IPS-18a (cell line): Measurements from ENCODE around the gene PSENEN.

Experiments
- H3K27ac ChIP-seq: one replicate; pipeline ENCODE4 v1.5.1; 2013; ENCODE audit warnings: low read length
- H3K27me3 ChIP-seq: one replicate; pipeline ENCODE4 v1.6.1; 2013; ENCODE audit warnings: mild to moderate bottlenecking, low read length; ENCODE audit not compliant: control insufficient read depth, insufficient read depth
- H3K36me3 ChIP-seq: one replicate; pipeline ENCODE4 v1.6.1; 2013; ENCODE audit warnings: low read depth, low read length; ENCODE audit not compliant: control insufficient read depth
- H3K4me1 ChIP-seq: one replicate; pipeline ENCODE4 v1.6.1; 2013; ENCODE audit warnings: low read depth, low read length; ENCODE audit not compliant: control insufficient read depth
- H3K4me3 ChIP-seq: one replicate; pipeline ENCODE4 v1.5.1; 2013; ENCODE audit warnings: low read length
- H3K9ac ChIP-seq: one replicate; pipeline ENCODE4 v1.6.1; 2013; ENCODE audit warnings: mild to moderate bottlenecking, low read length, moderate library complexity
- H3K9me3 ChIP-seq: one replicate; pipeline ENCODE4 v1.6.1; 2013; ENCODE audit warnings: low read depth, low read length; ENCODE audit not compliant: control insufficient read depth

Gene PSENEN

DNA sequence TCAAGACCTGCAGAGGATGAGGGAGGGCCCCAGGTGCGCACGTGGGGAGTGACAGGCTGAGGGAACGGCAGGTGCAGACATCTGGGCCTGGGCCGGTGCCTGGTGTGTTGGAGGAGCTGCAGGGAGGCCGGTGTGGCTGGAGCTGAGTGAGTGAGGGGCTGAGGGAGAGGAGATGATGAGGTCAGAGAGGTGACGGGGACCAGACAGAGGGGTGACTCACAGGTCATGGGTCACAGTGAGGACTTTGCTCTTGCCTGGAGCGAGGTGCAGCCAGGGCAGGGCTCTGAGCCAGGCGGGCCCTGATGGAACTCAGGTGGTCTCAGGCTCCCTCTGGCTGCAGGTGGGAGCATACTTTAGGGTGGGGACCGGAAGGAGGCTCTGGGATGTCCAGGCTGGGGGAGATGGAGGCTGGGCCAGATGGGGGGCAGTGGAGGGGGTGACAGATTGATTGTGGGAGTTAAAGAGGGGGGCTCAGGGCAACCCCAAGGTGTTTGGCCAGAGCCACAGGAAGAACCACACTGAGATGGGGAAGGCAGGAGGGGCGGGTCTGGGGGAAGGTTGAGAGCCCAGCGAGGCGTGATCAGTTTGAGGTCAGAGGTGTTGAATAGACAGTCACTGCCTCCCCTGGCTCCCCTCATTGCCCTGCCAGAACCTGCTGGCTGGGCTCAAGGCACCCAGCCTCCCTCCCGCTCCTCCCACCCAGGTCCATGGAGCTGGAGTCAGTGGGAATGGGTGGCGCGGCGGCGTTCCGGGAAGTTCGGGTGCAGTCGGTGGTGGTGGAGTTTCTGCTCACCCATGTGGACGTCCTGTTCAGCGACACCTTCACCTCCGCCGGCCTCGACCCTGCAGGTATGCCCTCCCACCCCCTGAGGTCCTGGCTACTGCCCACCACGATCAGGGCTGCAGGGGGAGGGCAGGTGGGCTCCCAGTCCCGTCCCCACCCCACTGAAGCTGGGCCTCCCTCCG lies 38.3 kb downstream of the PSENEN start:
- H3K9ac ChIP-seq = no peak overlapping the region
- no peaks in the 10 kb centered on the region for H3K9me3 ChIP-seq
- no peaks in the 10 kb centered on the region for H3K27me3 ChIP-seq
- H3K36me3 ChIP-seq = no peaks in the 10 kb centered on the region
- peak overlapping the region; percentile 33 for H3K4me3 ChIP-seq
- no peak overlapping the region for H3K27ac ChIP-seq
- H3K4me1 ChIP-seq = peaks cover 3% of the 10 kb centered on the region

DNA sequence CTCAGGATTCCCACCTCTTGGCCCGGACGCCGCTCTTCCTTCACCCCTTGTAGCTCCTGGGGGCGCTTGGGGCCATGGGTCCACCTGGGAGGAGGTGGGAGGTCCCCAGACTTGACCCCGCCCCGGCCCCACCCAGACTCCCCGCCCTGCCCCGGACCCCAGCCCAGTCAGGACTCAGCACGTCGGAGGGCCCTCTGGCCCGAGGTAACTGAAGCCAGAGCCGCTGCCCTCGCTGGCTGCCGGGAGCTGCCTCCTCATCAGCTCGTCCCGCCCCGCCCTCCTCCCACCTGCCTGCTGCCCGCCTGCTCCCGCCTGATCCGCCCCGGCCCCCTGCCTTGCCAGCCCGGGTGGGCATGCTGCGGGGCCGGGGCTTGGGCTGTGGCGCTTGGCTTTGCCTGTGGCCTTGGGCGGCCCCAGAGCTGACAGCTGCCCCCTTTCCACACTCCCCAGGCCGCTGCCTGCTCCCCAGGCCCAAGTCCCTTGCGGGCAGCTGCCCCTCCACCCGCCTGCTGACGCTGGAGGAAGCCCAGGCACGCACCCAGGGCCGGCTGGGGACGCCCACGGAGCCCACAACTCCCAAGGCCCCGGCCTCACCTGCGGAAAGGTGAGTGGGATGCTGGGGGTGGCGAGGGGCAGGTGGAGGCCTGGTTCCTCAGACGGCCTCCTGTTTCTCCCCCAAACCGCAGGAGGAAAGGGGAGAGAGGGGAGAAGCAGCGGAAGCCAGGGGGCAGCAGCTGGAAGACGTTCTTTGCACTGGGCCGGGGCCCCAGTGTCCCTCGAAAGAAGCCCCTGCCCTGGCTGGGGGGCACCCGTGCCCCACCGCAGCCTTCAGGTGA lies 39.3 kb downstream of the PSENEN start:
- H3K9me3 ChIP-seq = no peaks in the 10 kb centered on the region
- H3K4me1 ChIP-seq = peaks cover 3% of the 10 kb centered on the region
- H3K4me3 ChIP-seq = peak overlapping the region; percentile 59
- peak overlapping the region; percentile 32 for H3K9ac ChIP-seq
- no peak overlapping the region for H3K27ac ChIP-seq
- H3K36me3 ChIP-seq = no peaks in the 10 kb centered on the region
- no peaks in the 10 kb centered on the region for H3K27me3 ChIP-seq

DNA sequence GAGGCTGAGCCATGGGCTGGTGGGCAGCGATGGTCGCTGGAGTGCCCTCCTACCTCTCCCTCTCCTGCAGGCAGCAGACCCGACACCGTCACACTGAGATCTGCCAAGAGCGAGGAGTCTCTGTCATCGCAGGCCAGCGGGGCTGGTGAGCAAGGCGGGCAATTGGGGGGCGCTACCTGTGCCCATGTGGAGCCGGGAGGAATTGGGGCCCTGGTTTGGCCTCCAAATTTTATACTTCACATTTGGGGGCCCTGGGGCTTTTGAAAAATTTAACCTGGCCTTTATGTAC lies 39.8 kb downstream of the PSENEN start:
- Histone ChIP-seq H3K36me3 (no peaks in the 10 kb centered on the region), H3K9me3 (no peaks in the 10 kb centered on the region), H3K4me3 (peak overlapping the region; percentile 59), H3K27ac (no peak overlapping the region), H3K9ac (peak overlapping the region; percentile 32), H3K4me1 (peaks cover 3% of the 10 kb centered on the region), H3K27me3 (no peaks in the 10 kb centered on the region)

DNA sequence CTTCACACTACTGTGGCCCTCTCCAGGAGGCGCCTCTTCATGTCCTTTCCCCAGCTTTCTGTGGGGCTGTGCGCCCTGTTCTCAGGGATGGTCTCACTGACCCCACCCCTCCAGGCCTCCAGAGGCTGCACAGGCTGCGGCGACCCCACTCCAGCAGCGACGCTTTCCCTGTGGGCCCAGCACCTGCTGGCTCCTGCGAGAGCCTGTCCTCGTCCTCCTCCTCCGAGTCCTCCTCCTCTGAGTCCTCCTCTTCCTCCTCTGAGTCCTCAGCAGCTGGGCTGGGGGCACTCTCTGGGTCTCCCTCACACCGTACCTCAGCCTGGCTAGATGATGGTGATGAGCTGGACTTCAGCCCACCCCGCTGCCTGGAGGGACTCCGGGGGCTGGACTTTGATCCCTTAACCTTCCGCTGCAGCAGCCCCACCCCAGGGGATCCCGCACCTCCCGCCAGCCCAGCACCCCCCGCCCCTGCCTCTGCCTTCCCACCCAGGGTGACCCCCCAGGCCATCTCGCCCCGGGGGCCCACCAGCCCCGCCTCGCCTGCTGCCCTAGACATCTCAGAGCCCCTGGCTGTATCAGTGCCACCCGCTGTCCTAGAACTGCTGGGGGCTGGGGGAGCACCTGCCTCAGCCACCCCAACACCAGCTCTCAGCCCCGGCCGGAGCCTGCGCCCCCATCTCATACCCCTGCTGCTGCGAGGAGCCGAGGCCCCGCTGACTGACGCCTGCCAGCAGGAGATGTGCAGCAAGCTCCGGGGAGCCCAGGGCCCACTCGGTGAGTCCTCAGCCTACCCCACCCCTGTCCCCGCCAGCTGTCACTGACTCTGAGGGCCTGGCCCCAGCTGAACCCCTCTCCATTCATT lies 41.1 kb downstream of the PSENEN start:
- no peak overlapping the region for H3K9ac ChIP-seq
- no peaks in the 10 kb centered on the region for H3K36me3 ChIP-seq
- no peak overlapping the region for H3K4me3 ChIP-seq
- H3K4me1 ChIP-seq = peaks cover 3% of the 10 kb centered on the region
- H3K27ac ChIP-seq = no peak overlapping the region
- H3K27me3 ChIP-seq = no peaks in the 10 kb centered on the region
- no peaks in the 10 kb centered on the region for H3K9me3 ChIP-seq

DNA sequence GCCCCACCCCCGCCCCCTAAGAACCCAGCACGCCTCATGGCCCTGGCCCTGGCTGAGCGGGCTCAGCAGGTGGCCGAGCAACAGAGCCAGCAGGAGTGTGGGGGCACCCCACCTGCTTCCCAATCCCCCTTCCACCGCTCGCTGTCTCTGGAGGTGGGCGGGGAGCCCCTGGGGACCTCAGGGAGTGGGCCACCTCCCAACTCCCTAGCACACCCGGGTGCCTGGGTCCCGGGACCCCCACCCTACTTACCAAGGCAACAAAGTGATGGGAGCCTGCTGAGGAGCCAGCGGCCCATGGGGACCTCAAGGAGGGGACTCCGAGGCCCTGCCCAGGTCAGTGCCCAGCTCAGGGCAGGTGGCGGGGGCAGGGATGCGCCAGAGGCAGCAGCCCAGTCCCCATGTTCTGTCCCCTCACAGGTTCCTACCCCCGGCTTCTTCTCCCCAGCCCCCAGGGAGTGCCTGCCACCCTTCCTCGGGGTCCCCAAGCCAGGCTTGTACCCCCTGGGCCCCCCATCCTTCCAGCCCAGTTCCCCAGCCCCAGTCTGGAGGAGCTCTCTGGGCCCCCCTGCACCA lies 41.9 kb downstream of the PSENEN start:
- no peaks in the 10 kb centered on the region for H3K27me3 ChIP-seq
- no peak overlapping the region for H3K4me3 ChIP-seq
- peaks cover 3% of the 10 kb centered on the region for H3K4me1 ChIP-seq
- no peaks in the 10 kb centered on the region for H3K36me3 ChIP-seq
- H3K9me3 ChIP-seq = no peaks in the 10 kb centered on the region
- H3K9ac ChIP-seq = no peak overlapping the region
- no peak overlapping the region for H3K27ac ChIP-seq

DNA sequence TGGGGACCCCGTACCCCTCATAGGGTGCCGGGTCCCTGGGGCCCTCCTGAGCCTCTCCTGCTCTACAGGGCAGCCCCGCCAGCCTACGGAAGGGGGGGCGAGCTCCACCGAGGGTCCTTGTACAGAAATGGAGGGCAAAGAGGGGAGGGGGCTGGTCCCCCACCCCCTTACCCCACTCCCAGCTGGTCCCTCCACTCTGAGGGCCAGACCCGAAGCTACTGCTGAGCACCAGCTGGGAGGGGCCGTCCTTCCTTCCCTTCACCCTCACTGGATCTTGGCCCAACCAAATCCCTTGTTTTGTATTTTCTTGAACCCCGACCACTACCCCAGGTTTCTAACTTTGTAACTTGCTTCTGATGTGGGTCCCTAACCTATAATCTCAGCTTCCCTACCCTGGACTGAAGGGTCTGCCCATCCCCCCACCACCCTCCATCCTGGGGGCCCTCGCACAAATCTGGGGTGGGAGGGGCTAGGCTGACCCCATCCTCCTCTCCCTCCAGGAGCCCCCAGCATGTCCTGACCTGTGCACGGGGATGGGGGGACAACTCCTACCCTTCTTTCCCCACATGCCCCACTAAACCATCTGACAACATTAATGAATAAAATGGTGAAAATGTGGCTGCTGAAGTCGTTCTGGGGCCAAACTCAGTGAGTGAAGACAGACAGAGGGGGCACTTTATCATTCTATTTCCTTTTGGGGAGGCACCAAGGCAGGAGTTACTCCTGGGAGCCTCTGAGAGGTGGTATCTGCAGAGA lies 42.9 kb downstream of the PSENEN start:
- Histone ChIP-seq H3K4me3 (no peak overlapping the region), H3K27ac (no peak overlapping the region), H3K9me3 (no peaks in the 10 kb centered on the region), H3K36me3 (no peaks in the 10 kb centered on the region), H3K27me3 (no peaks in the 10 kb centered on the region), H3K9ac (no peak overlapping the region), H3K4me1 (peaks cover 3% of the 10 kb centered on the region)

DNA sequence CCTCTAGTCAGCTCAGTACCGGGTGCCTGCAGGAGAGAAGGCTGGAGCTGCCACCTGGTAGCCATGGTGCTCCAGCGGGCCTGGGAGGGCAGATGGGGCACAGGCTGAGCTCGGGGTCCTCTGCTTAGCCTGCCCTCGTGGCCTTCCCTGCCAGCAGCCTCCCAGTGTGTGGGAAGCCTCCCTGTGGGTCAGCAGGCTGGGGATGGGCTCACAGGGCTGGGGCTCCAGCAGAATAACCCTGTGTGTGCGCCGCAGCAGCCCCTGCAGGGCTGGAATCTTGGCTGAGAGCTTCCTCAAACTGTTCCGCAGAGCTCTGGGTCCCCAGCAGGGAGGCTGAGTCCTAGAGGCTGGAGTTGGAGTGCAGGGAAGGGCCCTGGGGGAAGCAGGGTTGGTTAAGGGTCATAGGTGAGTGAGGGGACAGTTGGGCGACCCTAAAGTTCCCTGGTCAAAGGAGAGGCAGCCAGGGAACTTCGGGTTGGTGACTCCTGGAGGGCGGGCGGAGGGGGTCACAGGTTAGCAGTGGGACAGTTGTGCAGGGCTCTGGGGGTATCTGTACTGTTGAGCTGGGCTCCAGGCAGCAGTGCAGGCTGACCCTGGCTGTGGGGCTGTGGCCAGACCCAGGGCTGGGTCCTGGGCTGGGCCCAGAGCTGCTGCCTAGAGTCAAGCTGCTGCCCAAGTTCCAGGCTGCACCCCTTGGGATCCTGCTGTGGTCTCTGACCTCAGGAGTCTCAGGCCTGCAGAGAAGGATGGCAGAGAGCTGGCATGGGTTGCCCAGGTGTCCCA lies 43.9 kb downstream of the PSENEN start:
- Histone ChIP-seq H3K4me3 (no peak overlapping the region), H3K9ac (no peak overlapping the region), H3K4me1 (no peaks in the 10 kb centered on the region), H3K36me3 (no peaks in the 10 kb centered on the region), H3K27me3 (no peaks in the 10 kb centered on the region), H3K27ac (no peak overlapping the region), H3K9me3 (no peaks in the 10 kb centered on the region)

DNA sequence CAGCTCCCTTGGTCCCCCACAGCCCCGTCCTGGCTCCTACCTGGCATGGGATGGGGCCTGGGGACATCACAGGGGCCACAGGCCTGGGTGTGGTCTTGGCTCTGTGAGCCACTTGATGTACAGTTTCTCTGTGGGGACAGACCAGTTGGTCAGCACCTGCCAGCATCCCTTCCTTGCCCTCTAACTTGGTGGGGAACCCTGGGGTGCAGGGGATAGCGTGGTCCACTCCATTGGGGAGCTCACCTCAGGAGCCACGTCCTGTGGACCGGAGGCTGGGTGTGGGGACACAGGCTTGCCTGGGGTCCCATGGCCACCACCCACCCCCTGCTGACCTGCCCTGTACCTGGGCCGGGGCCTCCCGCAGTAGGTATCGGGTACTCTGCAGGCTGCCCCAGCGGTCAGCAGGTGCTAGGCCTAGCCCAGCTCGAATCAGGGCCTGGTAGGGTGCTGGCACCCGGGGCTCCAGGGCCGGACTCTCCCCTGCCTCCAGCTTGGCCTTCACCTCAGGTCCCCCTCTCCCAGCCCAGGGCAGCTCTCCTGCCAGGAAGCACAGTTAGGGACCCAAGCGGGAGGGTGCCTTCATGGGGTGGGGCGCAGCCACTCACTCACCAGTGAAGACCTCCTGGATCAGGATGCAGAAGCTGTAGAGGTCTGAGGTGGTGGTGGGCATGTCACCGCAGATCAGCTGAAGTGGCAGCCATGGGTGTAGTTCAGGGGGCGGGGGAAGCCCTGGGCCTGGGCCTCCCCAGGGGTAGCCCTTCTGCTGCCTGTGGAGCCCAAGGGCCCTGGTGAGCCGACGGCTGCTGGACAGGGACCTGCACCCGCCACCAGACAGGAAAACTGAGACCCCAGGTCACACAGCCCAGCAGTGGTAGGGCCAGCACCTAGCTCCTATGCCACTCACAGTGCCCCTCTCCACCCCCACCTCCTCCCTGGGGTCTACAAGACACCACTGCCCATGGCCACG lies 44.8 kb downstream of the PSENEN start:
- H3K4me1 ChIP-seq = no peaks in the 10 kb centered on the region
- no peaks in the 10 kb centered on the region for H3K36me3 ChIP-seq
- H3K27me3 ChIP-seq = peaks cover 2% of the 10 kb centered on the region
- H3K9ac ChIP-seq = no peak overlapping the region
- H3K27ac ChIP-seq = no peak overlapping the region
- H3K4me3 ChIP-seq = no peak overlapping the region
- H3K9me3 ChIP-seq = no peaks in the 10 kb centered on the region

DNA sequence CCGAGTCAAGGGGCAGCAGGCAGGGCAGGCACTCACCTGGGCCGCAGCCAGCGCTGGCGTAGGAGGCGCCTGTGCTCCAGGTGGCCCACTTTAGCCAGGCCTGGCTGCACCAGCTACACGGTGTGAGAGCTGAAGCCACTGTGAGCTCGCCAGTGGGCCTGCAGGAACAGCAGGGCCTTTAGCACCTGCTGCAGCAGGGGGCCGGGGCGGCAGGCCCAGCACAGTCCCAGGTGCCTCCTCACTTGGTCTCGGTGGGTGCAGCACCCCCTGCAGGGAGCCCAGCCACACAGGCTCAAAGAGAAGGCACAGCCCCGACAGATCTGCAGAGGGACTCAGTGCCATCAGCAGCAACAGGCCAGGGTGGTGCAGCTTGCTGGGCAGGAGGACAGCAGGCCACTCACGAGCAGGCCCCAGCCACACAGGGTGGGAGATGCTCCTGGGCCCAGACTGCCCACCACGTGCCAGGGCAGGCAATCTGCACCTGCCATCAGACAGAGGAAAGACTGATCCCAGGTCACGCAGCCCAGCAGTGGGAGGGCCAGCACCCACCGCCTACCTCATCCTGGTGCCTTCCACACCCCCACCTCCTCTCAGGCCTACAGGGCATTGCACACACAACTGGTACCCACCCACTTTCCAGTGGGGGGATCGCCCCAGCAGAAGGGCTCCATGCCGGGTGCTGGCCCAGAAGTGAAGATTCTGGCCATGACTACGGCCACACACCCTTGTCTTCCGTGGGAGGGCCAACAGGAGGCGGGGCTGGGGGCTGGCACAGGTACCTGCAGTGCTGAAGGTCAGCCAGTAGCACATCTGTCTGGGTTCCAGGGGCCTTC lies 45.7 kb downstream of the PSENEN start:
- H3K27me3 ChIP-seq = peaks cover 12% of the 10 kb centered on the region
- H3K4me1 ChIP-seq = no peaks in the 10 kb centered on the region
- H3K36me3 ChIP-seq = no peaks in the 10 kb centered on the region
- H3K27ac ChIP-seq = no peak overlapping the region
- no peak overlapping the region for H3K4me3 ChIP-seq
- no peak overlapping the region for H3K9ac ChIP-seq
- H3K9me3 ChIP-seq = no peaks in the 10 kb centered on the region
